Measurements from ENCODE around the gene ZNF710.

ZNF710 gene

GRCh38 chr15:90037961-90038631, 37.0 kb downstream of the ZNF710 start:
- no peak for DNase-seq (ENCODE audit: low spot score)

GRCh38 chr15:90038632-90039095, 37.5 kb downstream of the ZNF710 start:
- DNase-seq (ENCODE audit: low spot score), result no peak

GRCh38 chr15:90039996-90040395, 38.9 kb downstream of the ZNF710 start:
- DNase-seq (ENCODE audit: low spot score), result no peak

- DNase-seq (ENCODE audit: low spot score), result no peak
These were observed 39.5 kb downstream of the ZNF710 start for GRCh38 chr15:90040618-90041017.

- DNase-seq (ENCODE audit: low spot score), result no peak
These were observed 41.2 kb downstream of the ZNF710 start for GRCh38 chr15:90042356-90042755.

- DNase-seq (ENCODE audit: low spot score), result no peak
These were observed 41.8 kb downstream of the ZNF710 start for GRCh38 chr15:90042766-90043529.

GRCh38 chr15:90043530-90044010, 42.4 kb downstream of the ZNF710 start:
- no peak for DNase-seq (ENCODE audit: low spot score)

- no peak for DNase-seq (ENCODE audit: low spot score)
These were observed 43.1 kb downstream of the ZNF710 start for GRCh38 chr15:90044191-90044590.

GRCh38 chr15:90044916-90045371, 43.8 kb downstream of the ZNF710 start:
- DNase-seq (ENCODE audit: low spot score), result peak; percentile 33

- no peak for DNase-seq (ENCODE audit: low spot score)
These were observed 45.2 kb downstream of the ZNF710 start for GRCh38 chr15:90046289-90046688.

GRCh38 chr15:90046911-90047392, 45.8 kb downstream of the ZNF710 start:
- DNase-seq (ENCODE audit: low spot score), result no peak

- no peak for DNase-seq (ENCODE audit: low spot score)
These were observed 46.9 kb downstream of the ZNF710 start for GRCh38 chr15:90047956-90048575.

- DNase-seq (ENCODE audit: low spot score), result no peak
These were observed 47.9 kb downstream of the ZNF710 start for GRCh38 chr15:90049030-90049429.

GRCh38 chr15:90049666-90050604, 48.8 kb downstream of the ZNF710 start:
- DNase-seq (ENCODE audit: low spot score), result no peak

GRCh38 chr15:90051874-90052273, 50.8 kb downstream of the ZNF710 start:
- no peak for DNase-seq (ENCODE audit: low spot score)

- peak; percentile 43 for DNase-seq (ENCODE audit: low spot score)
These were observed 52.8 kb downstream of the ZNF710 start for GRCh38 chr15:90053685-90054466.

GRCh38 chr15:90054618-90055097, 53.5 kb downstream of the ZNF710 start:
- DNase-seq (ENCODE audit: low spot score), result no peak

GRCh38 chr15:90055182-90055581, 54.1 kb downstream of the ZNF710 start:
- no peak for DNase-seq (ENCODE audit: low spot score)

- DNase-seq (ENCODE audit: low spot score), result no peak
These were observed 55.4 kb downstream of the ZNF710 start for GRCh38 chr15:90056529-90056928.

- no peak for DNase-seq (ENCODE audit: low spot score)
These were observed 57.2 kb downstream of the ZNF710 start for GRCh38 chr15:90058308-90058707.

Data from SK-N-DZ (cell line).